Measurements from ENCODE around the gene SCG2.

The SCG2 gene, protein sequence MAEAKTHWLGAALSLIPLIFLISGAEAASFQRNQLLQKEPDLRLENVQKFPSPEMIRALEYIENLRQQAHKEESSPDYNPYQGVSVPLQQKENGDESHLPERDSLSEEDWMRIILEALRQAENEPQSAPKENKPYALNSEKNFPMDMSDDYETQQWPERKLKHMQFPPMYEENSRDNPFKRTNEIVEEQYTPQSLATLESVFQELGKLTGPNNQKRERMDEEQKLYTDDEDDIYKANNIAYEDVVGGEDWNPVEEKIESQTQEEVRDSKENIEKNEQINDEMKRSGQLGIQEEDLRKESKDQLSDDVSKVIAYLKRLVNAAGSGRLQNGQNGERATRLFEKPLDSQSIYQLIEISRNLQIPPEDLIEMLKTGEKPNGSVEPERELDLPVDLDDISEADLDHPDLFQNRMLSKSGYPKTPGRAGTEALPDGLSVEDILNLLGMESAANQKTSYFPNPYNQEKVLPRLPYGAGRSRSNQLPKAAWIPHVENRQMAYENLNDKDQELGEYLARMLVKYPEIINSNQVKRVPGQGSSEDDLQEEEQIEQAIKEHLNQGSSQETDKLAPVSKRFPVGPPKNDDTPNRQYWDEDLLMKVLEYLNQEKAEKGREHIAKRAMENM

DNA sequence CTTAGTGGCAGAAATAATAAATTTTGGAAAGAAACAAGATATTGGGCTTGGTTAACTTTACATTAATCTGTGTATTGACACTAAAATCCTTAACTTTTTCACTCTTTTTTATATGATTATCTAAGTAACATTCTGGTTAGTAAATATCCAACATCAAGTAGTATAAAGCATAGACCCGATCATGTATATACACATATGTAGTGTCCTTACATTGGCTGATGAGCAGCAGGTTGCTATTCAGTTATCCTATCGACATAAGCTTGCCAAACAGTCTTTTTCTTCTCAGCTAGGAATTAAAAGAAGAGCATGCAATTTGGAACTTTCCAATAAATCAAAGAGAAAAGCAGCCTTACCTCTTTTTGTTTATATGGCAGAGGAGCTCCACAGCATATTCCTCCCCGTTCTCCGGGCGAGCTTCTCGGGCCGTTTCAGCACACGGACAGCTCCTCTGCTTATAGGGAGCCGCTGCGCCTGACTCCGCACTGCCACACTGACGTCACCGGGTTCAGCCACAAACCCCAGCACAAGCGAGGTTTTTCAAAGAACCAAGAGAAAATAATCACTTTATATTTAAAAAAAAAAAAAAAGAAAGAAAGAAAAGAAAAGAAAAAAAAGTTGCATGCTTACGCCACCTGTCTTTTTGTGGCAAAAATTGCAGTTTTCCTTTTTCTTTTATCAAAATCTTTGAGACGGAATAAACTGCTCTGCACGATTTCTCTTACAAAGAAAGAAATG lies at the start of gene SCG2:
SCG2 (minus strand) TSS at position 430 of the 735 bp plus-strand sequence. CDS start 3,079 bp downstream, outside the sequence.
- DNase-seq (ENCODE audit: low spot score), result peak; percentile 86

DNA sequence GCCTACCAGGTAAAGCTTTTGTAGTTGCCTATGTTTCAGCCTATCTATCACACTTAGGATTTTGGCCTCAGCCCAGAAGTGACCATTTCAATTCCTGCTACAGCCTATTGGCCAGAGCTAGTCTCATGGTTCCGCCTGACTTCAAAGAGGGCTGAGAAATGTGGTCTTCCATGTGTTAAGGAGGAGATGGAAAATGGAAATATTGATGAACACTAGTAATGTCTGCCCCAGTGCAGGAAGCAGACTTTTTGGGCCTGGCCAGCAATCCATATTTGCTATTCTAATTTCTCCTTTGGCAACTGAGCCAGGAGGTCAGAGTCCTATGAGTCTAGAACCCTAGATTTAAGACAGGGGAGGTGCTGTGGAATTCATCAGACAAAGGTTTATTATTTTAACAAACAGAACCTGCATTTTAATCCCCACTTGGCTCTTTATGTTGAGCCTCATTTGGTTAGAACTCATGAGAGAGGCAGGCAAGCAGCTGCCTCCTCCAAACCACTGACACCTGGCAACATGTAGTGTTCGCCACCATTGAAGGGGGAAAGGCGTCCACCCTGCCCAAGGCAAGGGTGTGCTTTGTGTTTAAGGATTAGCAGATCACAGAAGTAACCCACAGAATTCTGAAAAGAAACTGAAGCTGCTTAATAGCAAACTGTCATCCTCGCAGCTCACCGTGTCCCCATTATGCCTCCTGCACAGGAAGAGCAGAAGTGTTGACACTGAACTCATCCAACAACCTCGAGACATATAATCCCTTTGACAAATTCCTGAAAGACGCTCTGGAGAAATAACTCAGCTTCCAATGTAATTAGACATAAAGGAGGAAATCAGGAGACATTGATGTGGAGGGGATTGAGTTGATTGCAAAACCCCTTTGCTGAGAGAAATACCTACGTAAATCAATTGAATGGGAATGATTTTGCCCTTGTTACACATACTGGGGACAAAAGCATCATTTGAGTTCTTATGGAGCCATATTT lies 47.7 kb upstream of the SCG2 start:
- DNase-seq (ENCODE audit: low spot score), result no peak

DNA sequence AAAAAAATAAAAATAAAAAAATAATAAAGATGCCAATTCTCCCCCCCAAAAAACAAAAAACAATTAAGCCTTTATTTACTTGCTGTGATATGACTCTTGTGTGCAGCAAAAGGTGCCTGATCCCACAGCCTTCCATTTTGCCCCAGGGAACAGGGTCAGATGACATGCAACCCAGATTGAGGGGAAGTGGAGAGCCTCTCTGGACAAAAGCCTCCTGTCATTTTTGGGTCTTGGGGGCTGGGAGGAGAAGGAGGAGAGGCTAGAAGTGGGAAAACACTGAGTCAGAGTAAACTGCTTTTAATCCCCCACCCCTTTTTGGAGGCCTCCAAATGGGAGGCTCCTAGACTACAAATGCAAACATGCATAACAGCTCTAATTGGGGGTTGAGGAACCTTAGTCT lies 46.6 kb upstream of the SCG2 start:
- DNase-seq (ENCODE audit: low spot score), result no peak

DNA sequence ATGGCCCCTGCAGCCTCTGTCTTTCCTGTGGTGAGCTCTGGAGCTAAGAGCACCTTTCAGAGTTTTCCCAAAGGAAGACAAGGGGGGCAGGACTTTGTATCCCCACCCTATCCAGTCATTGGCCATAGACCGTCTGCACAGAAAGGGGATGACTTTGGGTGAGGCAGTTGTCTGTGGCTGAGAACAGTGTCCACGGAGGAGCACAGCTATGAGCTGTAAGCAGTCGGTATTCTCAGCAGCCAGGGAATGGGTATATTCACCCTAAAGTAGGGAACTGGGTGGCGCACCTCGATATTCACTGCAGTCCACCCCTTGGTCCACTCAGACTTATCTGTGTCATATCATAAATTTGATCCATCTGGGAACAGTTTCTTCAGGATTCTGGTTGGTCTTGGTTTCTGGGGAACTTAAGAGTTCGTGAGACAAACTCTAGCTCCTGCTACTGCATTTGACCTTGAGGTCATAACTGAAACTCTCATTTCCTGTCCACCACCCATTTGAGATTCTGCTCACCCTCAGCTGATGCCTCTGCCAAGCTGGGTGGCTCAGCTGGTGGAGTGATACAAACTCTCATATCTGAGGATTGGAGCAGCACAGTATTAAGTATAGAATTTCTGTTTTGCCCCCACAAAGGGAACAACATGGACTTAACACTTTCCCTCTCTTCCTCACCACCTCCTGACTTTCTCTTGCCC lies 45.2 kb upstream of the SCG2 start:
- DNase-seq (ENCODE audit: low spot score), result no peak

DNA sequence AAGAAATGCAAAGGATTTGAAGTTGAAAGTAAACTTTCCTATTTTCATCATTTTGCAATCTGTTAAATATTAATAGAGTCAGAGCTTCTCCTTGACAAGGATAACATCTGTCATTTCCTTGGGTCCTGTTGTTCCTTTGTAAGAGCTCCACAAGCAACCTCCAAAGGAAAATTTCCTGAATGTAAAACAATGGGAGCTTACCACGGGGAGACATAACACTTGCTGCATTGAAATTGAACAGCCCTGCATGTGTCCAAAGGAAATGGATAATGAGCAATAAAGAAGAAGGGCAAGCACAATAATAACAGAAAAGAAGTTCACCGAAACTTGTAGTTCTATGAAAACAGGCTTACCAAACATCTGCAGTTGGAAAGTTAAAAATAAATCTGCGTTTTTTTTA lies 42.0 kb upstream of the SCG2 start:
- no peak for DNase-seq (ENCODE audit: low spot score)

DNA sequence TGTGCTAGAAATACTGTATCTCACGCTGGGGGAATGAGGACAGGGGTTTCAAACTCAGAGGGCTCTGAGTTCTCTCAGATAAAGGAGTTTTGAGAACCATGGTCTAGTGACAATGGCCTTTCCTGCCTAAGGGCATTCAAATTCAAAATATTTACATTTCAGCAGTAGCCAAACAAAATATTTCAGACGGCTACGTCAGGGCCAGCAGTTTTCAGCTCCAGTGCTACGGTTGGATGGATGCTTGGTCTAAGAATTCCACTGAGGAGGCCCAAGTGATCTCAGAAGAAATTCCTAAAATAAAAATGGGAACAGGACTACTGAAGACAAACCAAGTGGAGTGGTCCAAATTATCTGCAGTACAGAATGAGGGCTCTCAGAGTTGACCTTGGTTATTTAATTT lies 41.1 kb upstream of the SCG2 start:
- no peak for DNase-seq (ENCODE audit: low spot score)

DNA sequence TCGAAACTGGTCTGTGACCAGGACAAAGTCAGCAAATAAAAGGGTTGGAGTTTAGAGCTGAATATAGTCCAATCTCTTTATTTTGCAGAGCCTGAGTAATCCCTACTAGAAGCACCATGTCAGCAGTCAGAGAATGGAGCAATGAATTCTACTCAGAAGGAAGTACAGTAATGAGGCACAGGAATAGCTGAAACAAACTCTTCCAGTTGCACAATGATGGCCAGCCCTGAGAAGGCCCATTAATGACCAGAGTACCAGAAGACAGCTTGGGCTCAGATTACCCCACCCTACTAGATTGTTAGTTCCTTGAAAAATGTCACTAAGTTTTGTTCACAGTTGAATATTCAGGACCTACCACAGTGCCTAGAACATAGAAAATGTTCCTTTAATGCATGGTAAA lies 40.3 kb upstream of the SCG2 start:
- DNase-seq (ENCODE audit: low spot score), result no peak

DNA sequence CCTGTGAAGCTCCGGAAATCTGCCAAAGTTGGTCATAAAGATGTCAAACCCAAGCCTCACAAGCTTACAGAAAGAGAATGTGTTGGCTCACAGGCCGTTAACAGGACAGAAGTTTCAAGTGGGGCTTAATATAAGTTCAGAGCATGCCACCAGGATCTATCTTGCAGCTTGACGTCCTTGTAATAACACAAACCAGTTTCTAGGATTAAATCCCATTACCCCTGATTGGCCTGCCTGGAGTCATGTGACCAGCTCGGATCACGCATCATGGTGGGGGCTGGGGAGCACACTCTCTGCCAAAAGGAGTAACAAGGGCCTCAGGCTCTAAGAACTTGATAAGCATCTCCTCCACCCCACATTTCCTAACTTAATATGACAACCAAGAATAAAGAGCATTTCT lies 38.9 kb upstream of the SCG2 start:
- no peak for DNase-seq (ENCODE audit: low spot score)

DNA sequence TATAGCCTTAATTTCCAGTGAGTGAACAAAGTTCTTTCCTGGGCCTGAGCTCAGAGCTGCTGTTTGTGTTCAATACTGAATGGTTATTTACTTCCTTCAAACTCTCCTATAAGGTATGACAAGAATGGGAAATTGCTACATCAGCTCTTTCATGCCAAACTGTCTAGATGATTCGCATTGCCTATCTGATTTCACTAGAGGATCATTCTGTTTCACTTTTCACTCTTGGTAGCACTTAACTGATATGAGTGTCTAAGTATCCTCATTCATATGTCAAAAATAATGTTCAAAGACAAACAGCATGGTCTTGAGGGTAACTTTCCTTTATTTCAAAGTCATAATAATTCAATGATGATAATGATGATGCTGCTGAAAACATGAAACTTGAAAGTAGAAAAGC lies 32.9 kb upstream of the SCG2 start:
- peak; percentile 41 for DNase-seq (ENCODE audit: low spot score)

DNA sequence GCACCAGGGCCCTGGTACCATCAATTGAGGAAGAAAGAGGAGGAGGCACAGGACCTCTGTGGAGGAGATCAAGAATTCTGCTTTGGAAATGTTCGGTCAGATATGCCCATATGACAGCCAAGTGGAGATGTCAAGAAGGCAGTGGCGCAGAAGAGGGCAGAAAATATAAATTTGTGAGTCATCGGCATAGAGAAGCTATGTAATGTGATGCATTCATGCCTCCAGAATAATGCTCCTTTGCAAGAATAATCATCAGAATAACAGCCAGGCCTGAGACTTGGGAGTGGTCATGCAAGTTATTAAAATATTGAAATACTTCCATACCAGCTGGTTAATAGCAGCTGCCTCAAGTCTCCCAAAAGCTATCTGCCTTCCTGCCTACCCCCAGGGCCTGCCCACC lies 32.1 kb upstream of the SCG2 start:
- no peak for DNase-seq (ENCODE audit: low spot score)

DNA sequence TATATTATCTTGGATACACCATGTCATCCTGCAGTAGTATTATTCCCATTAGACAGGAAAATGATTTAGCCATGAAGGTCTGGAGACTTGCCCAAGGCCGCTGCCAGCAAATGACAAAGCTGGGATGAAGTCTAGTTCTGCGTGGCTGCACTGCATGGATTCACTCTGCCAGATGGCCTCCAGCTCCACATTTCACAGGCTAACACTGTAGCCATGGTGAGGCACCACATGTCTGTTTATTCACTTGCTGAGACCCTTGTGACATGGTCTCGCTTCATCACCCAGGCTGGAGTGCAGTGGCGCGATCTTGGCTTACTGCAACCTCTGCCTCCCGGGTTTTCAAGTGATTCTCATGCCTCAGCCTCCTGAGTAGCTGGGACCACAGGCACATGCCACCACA lies 31.5 kb upstream of the SCG2 start:
- no peak for DNase-seq (ENCODE audit: low spot score)

DNA sequence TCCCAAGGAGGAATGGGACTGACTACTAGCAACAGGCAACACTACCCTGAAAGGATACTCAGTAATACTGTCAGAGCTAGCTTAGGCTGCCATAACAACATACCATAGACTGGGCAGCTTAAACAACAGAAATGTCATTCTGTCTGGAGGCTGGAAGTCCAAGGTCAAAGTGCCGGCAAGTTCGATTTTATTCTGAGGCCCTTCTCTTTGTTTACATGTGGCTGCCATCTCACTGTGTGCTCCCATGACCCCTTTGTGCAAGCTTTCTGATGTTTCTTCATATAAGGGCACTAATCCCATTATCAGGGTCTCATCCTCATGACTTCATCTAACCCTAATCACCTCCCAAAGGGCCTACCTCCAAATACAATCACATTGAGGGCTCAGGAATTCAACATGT lies 30.7 kb upstream of the SCG2 start:
- no peak for DNase-seq (ENCODE audit: low spot score)

DNA sequence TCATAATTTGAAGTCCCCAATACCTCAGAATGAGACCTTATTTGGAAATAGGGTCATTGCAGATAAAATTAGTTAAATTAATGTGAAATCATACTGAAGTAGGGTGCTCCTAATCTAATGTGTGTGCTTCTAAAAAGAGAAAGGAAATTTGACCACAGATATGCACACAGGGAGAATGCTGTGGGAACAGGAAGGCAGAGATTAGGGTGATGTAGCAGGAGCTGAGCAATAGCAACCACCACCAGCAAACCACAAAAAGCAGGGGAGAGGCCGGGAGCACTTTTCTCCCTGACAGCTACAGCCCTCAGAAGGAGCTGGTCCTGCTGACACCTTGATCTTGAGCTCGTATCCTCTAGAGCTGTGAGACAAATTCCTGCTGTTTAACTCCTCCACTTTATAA lies 24.6 kb upstream of the SCG2 start:
- peak; percentile 67 for DNase-seq (ENCODE audit: low spot score)

DNA sequence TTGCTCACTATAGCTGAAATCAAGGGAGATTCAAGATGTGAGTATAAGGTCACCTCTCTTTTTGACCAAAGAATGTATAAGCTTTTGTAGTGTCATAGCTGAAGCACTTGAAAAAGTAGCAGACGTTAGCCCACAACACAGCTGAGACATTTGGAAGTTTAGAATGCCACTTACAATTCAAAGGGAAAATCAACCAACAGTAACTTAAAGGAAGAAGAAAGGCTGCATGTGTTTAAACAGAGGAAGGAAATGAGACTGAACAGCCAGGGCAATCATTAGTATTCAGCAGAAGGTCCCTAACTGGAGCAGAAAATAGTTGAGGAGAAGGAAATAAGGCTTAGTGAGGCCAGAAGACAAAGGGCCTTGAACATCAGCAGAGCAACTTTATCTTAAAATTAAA lies 23.5 kb upstream of the SCG2 start:
- no peak for DNase-seq (ENCODE audit: low spot score)

DNA sequence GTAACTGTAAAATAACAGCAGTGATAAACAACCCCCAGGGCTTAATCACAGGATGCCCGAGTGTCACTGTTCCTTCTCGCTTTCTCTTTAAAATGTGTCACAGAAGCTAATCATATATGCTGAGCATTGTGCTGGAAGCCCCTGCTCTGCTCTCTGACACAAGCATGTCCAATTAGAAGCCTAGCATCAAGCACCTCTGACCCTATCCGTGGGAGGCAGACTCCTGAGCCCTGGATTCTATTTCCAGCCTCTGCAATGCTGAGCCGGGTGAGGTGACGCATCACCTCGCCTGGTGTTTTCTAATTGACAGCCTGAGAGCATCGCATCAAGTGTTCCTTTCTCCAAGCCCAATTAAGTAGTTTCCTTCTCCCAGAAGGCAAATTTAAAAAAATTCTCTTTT lies 19.7 kb upstream of the SCG2 start:
- DNase-seq (ENCODE audit: low spot score), result no peak

DNA sequence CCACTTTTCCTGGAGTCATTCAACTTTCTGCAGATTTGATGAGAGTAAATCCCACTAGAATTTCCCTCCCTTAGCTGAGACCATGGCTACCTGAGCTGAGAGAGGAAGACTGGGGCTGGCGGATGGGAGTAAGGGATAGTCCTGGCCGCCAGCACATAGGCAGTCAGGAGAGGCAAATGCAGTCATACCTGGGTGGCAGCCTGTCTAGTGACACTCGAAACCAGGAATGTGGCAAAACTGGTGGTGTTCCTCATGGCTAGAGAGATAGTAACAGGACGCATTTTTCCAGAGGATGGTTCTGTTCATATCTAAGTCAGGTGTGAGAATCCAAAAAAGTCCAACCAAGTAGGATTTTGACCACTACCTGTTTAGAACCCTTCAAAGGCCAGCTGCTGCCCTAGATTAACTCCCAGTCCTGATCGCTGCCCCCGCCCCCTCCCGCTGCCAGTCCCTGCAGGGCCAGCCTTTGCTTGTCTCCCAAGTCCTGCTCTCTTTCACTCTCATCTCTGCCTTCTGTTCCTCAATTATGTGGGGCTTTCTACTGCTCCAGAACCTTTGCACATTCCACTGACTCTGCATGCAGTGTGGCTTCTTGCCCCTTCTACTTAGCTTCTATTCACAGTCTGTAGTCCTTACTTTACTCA lies 17.4 kb upstream of the SCG2 start:
- no peak for DNase-seq (ENCODE audit: low spot score)

DNA sequence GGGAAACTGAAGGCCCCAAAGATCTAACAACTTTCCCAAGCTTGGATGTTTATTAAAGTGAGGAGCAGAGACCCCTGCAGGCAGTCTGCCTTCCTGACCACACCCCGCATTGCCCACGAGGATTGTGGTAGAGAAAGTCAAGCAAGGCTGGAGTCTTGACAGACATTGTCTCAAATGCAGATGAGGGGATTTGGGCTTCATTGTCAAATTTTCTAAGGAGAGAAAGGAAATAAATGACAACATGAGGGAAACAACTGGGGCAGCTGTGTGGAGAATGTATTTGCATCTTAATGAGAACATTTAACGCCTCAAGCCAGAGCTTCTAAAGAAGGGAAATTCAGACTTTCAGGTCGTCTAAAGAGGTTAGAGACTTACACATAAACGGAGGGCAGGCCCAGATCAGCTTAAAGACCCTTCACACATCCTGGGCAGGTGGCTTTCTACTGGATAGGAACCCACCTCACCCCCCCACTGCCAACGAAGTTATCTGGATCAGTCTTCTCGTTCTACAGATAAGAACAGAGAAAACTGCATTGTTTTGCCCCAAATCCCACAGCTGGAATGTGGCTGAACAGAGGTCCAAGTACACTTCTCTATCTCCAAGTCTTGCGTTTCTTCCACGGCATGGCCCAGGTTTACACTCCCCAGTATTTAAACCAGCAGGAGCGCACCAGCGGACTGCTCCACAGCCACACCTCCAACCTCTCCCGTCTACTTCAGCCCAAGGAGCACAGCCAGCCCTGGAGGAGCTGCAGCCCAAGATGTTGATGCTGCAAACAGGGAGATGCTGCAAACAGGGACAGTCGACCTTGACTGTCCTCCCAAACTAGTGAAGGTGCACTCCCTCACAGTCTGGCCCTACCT lies 16.2 kb upstream of the SCG2 start:
- DNase-seq (ENCODE audit: low spot score), result no peak

DNA sequence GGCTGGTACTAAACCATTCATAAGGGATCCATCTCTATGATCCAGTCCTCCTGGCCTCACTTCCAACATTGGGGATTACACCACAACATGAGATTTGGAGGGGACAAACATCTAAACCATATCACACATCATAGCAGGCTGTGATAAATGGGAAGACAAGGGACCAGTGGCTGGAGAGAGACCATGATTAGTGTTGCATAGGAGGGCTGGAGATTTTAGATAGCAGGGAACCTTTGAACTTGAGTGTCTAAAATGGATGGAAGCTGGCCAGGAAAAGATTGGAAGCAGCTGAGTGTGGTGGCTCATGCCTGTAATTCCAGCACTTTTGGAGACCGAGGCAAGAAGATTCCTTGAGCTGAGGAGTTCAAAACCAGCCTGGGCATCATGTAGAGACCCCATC lies 12.4 kb upstream of the SCG2 start:
- no peak for DNase-seq (ENCODE audit: low spot score)

DNA sequence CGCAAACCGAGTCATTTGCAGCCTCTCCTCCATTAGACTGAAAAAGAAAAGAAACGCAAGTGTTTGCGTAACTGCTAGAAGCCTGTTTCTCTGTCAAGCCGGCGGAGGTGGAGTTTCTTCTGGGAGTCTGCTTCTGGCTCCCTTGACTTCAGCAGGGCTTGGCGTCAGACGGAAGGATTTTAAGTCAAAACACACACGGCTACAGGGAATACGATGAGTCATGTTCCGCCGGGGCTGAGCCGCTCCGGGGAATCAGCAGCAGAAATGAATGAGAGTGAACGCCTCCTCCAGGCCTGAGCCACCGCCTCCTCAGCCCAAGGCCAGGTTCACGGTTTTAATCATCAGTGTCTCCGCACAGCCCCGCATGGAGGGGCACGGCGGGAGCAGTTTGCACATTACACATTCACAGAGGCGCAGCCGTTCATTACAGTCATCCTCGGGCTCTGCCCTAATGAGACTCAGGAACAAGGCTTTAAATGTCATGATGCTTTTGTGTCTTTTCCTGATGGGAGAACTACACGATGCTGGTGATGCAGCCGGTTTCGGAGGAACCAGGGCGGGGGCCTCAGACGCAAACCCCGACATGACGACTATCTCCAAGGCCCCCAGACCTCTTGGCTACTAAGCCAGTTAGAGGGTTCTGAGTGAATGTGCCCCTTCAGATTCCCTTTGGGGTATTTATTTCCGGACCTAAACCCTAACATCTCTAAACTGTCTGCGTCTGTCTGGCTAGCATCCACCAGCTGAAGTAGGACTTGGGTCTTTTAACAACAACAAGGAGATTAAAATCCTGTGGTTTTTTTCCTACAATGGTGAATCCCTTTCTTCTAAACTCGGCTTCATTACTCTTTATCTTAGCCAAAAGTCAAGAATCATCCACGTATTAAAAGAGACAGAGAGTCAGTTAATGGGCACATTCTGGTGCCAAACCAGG lies 11.1 kb upstream of the SCG2 start:
- DNase-seq (ENCODE audit: low spot score), result peak; percentile 94
